ENCODE data around the gene STAMBP. TPM values are rescaled to one million over a fixed set of nuclear protein-coding genes. Genes with fewer than 3 reads are reported as not detected.

The STAMBP gene
- total and polyA plus RNA-seq, 2 of the 4 experiments (the other 2 are of a cell fraction): 29.7 to 38.7 TPM

- ATAC-seq (ENCODE audit: low read depth): no peak
Observed at GRCh38 chr2:73917296-73917695, 88.5 kb downstream of the STAMBP start.

More at GRCh38 chr2:73917296-73917695, 88.5 kb downstream of the STAMBP start:
- H4K91ac ChIP-seq (ENCODE audit: insufficient read depth, low read depth, low read length): no peak overlapping the region
- ChIA-PET CTCF (no interaction called here), POLR2A (ENCODE audit: unreplicated experiment) (no interaction called here)
- H3K4me3 ChIP-seq (ENCODE audit: insufficient read depth, low read depth, low read length): no peak overlapping the region
- H4K20me1 ChIP-seq (ENCODE audit: insufficient read depth, low read length): peaks cover 35% of the 10 kb centered on the region
- H3K4me2 ChIP-seq (ENCODE audit: low read depth, low read length): no peak overlapping the region
- H3K27me3 ChIP-seq (ENCODE audit: control insufficient read depth, insufficient read depth, low read length): no peaks in the 10 kb centered on the region
- no peak overlapping the region for H2BK20ac ChIP-seq (ENCODE audit: low read depth, low read length)
- dilution Hi-C loops (cut with HindIII; ENCODE audit: low sequenced_read_pairs, unreplicated experiment) (no loop called here), intact Hi-C loops (cut with micrococcal nuclease) (no loop called here), in situ Hi-C loops (cut with MboI; ENCODE audit: low sequenced_read_pairs) (no loop called here)
- BruUV-seq (replicated peaks): no TSS peak
- no peak overlapping the region for H3K9ac ChIP-seq (ENCODE audit: low read depth, low read length)
- no peak overlapping the region for H3K14ac ChIP-seq (replicated peaks; ENCODE audit: low read depth, low read length)
- H2BK120ac ChIP-seq (ENCODE audit: low read depth, low read length): no peak overlapping the region
- H3K79me1 ChIP-seq (ENCODE audit: low read depth in 1 of 2, low read length in 2 of 2): peaks cover 0 to 7% of the 10 kb centered on the region in 2 experiments; a peak in 2 of 4 replicates
- no peaks in the 10 kb centered on the region for H3K9me3 ChIP-seq (ENCODE audit: control insufficient read depth, insufficient read depth, low read length)
- no peak overlapping the region for H3K56ac ChIP-seq (ENCODE audit: extremely low read depth, insufficient read depth, low read length)
- H3K4me1 ChIP-seq (ENCODE audit: control insufficient read depth, insufficient read depth, low read length): no peaks in the 10 kb centered on the region
- H3K23ac ChIP-seq (ENCODE audit: low read depth, low read length): no peak overlapping the region
- H3K36me3 ChIP-seq (ENCODE audit: control insufficient read depth, insufficient read depth, low read length): peaks cover 58% of the 10 kb centered on the region
- DNase-seq: no peak
- H3K27ac ChIP-seq (ENCODE audit: insufficient read depth, low read length): no peak overlapping the region
- no peak overlapping the region for H2AK5ac ChIP-seq (ENCODE audit: low read depth, low read length)
- WGBS, 2 experiments (ENCODE audit: extremely low coverage in 2 of 2, insufficient read length in 1 of 2): no CpG with 5 or more reads among the region's 2 CpGs
- no peaks in the 10 kb centered on the region; the same call in 1 of the 2 replicates for H3K9me1 ChIP-seq (ENCODE audit: insufficient read depth, low read length)
- TF ChIP-seq POLR2A (IDR thresholded peaks at IDR 0.05; ENCODE audit: low read depth, low read length) (no peak), CEBPB (IDR thresholded peaks at IDR 0.05; ENCODE audit: low read depth, low read length) (no peak), BHLHE40 (IDR thresholded peaks at IDR 0.05; ENCODE audit: low read depth, low read length) (no peak), RAD21 (IDR thresholded peaks at IDR 0.05; ENCODE audit: low read length) (no peak), NFE2L2 (IDR thresholded peaks at IDR 0.05; ENCODE audit: low read depth, low read length) (no peak), SMC3 (IDR thresholded peaks at IDR 0.05; ENCODE audit: low read depth, low read length) (no peak), RCOR1 (IDR thresholded peaks at IDR 0.05; ENCODE audit: insufficient replicate concordance, low read length) (no peak), MXI1 (IDR thresholded peaks at IDR 0.05; ENCODE audit: borderline replicate concordance, low read depth, low read length) (no peak), CTCF (conservative IDR thresholded peaks at IDR 0.05; ENCODE audit: low read depth, low read length) (no peak), MAFK (IDR thresholded peaks at IDR 0.05; ENCODE audit: low read depth, low read length) (no peak), CHD1 (IDR thresholded peaks at IDR 0.05; ENCODE audit: low read depth, low read length) (no peak), ELK1 (IDR thresholded peaks at IDR 0.05; ENCODE audit: borderline replicate concordance, low read depth, low read length) (no peak), FOS (IDR thresholded peaks at IDR 0.05; ENCODE audit: low read depth, low read length) (no peak), RFX5 (IDR thresholded peaks at IDR 0.05; ENCODE audit: low read depth, low read length) (no peak), MAZ (IDR thresholded peaks at IDR 0.05; ENCODE audit: borderline replicate concordance, low read depth, low read length) (no peak)
- H3K4ac ChIP-seq (ENCODE audit: low read depth, low read length): no peak overlapping the region
- H2AK9ac ChIP-seq (replicated peaks; ENCODE audit: low read depth, low read length, poor library complexity): no peak overlapping the region
- no peak overlapping the region for H4K8ac ChIP-seq (ENCODE audit: low read depth in 2 of 2, low read length in 2 of 2)
- no peak overlapping the region for H2AFZ ChIP-seq (replicated peaks; ENCODE audit: low read length, poor library complexity)
- H2BK15ac ChIP-seq (ENCODE audit: low read depth, low read length): no peak overlapping the region
- no peak overlapping the region for H3K18ac ChIP-seq (ENCODE audit: low read depth, low read length)
- H4K5ac ChIP-seq (ENCODE audit: low read depth, low read length): no peak overlapping the region
- H2BK5ac ChIP-seq (ENCODE audit: low read depth, low read length, poor library complexity, severe bottlenecking): no peak overlapping the region

All from IMR-90 (cell line).